Esophagus muscularis mucosa (tissue), 4 donors: Measurements from ENCODE around the gene THSD4. TPM values are rescaled to one million over a fixed set of nuclear protein-coding genes. Genes with fewer than 3 reads are reported as not detected.

Experiments used
- DNase-seq: peaks from one replicate; pipeline ENCODE4 v3.0.0-alpha.2; 2017; ENCODE audit errors: extremely low spot score
- H3K27ac ChIP-seq, 4 donors: fragments of 200-600 bp; sonication (generic); replicated peaks in 1 of 4; 1 replicate in 3 of 4; 2 replicates in 1 of 4; pipeline ENCODE4 v1.5.1; 2016 to 2019; ENCODE audit warnings: mild to moderate bottlenecking in 1 of 4
- H3K27me3 ChIP-seq, 4 donors: fragments of 200-600 bp; sonication (generic); one replicate each; pipeline versions ENCODE4 v1.5.1 to v1.6.0; 2016 to 2019
- H3K36me3 ChIP-seq, 4 donors: fragments of 200-600 bp; sonication (generic); one replicate each; pipeline ENCODE4 v1.5.1; 2016 to 2019
- H3K4me1 ChIP-seq, 4 donors: fragments of 200-600 bp; sonication (generic); one replicate each; pipeline ENCODE4 v1.5.1; 2016 to 2019
- H3K4me3 ChIP-seq, 4 donors: fragments of 200-600 bp; sonication (generic); 1 replicate in 2 of 4; 2 replicates in 2 of 4; pipeline ENCODE4 v1.5.1; 2016 to 2019; ENCODE audit warnings: mild to moderate bottlenecking in 4 of 4, moderate library complexity in 1 of 4
- H3K9me3 ChIP-seq, 4 donors: fragments of 200-600 bp; sonication (generic); 1 replicate in 3 of 4; 2 replicates in 1 of 4; pipeline ENCODE4 v1.5.1; 2016 to 2019
- CTCF ChIP-seq, 3 experiments: fragments of 200-600 bp in 2 of 3; fragments of 450-650 bp in 1 of 3; sonication (generic) in 2 of 3; IDR thresholded peaks; one replicate each; pipeline ENCODE4 v1.5.1; 2017 to 2019; ENCODE audit warnings: antibody characterized with exemption in 3 of 3, mild to moderate bottlenecking in 2 of 3, moderate library complexity in 1 of 3
- EP300 ChIP-seq: sonication (generic); formaldehyde crosslinking; IDR thresholded peaks from one replicate; pipeline ENCODE4 v1.6.1; 2017; ENCODE audit warnings: antibody characterized with exemption
- POLR2A ChIP-seq: fragments of 450-650 bp; IDR thresholded peaks from one replicate; pipeline ENCODE4 v1.6.1; 2017; ENCODE audit warnings: antibody characterized with exemption, moderate library complexity, mild to moderate bottlenecking, low read depth
- POLR2AphosphoS5 ChIP-seq, 2 donors: sonication (generic); formaldehyde crosslinking; IDR thresholded peaks; one replicate each; pipeline ENCODE4 v1.6.1; 2017; ENCODE audit warnings: antibody characterized with exemption in 2 of 2
- WGBS: methylation state at CpG from one replicate; pipeline ENCODE4 v1.1.5; 2018; 5-methylcytosine and 5-hydroxymethylcytosine counted together
- intact Hi-C: fragments of 100-400 bp; cut with DNase I; formaldehyde crosslinking; loops from one replicate; pipeline ENCODE4 v1.15.1; 2023
- total RNA-seq, 4 donors: library from RNA; depleted of rRNA; stranded (reverse); fragments of >200 nt; gene quantifications; one replicate each; pipeline versions ENCODE4 v1.1.0 to v1.2.1, GENCODE V29; 2016

The THSD4 gene
- total RNA-seq, 4 donors from 2014 or later: 3.2 to 6.6 (median 5.6) TPM

GRCh38 chr15:71138473-71138872, 23.2 kb downstream of the THSD4 start:
- H3K9me3 ChIP-seq: no peaks in the 10 kb centered on the region
- TF ChIP-seq POLR2A (no peak), EP300 (no peak), POLR2AphosphoS5 (IDR thresholded peaks at IDR 0.05) (no peak), CTCF (IDR thresholded peaks at IDR 0.05) (no peak)
- H3K4me3 ChIP-seq: no peak overlapping the region
- peaks cover 0 to 18% (median 0%) of the 10 kb centered on the region in 4 donors for H3K4me1 ChIP-seq
- H3K27me3 ChIP-seq: no peaks in the 10 kb centered on the region
- peak; percentile 64 for DNase-seq
- intact Hi-C loops: no loop called here
- no peaks in the 10 kb centered on the region for H3K36me3 ChIP-seq
- H3K27ac ChIP-seq: no peak overlapping the region
- WGBS: 88% methylated on average over 2 of the region's 2 CpGs

DNA sequence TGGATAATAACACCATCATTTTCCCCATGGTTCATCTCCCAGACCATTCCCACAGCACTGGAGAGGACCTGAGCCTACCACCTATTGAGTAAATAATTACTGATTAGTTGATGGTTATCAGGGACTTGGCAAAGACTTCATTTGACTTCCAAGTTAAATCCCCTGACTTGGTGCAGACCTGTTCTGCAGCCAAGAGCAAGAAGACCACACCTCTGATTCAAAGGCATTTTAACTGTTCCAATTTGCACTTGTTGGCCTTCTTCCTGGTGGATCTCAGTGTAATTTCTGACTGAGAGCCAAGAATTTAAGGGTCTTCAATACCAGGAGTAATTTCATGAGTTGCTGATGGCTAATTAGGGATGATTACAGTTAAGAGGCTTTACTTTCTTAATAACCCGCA, 24.0 kb downstream of the THSD4 start:
- 95% methylated on average over 1 of the region's 1 CpG for WGBS
- TF ChIP-seq POLR2A: no peak
- no peak for TF ChIP-seq CTCF (IDR thresholded peaks at IDR 0.05)
- TF ChIP-seq EP300: no peak
- no peak for TF ChIP-seq POLR2AphosphoS5 (IDR thresholded peaks at IDR 0.05)

DNA sequence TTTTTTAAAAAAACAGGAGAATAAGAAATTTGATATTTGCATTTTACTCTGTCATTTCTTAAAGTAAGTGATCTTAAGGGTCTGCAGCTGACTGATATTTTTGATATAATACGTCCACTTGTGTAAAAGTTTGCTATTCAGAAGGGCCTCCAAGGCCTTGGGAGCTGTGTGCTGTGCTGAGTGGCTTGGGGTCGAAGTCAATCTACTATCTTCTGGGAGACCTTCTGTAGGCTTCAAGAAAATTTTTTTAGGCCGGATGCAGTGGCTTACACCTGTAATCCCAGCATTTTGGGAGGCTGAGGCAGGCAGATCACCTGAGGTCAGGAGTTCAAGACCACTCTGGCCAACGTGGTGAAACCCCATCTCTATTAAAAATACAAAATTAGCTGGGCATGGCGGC, 26.3 kb downstream of the THSD4 start:
- DNase-seq: peak; percentile 70
- Histone ChIP-seq H3K9me3 (no peaks in the 10 kb centered on the region), H3K27ac (no peak overlapping the region), H3K4me3 (no peak overlapping the region), H3K36me3 (no peaks in the 10 kb centered on the region), H3K4me1 (peaks cover 2 to 21% (median 6%) of the 10 kb centered on the region in 4 donors), H3K27me3 (no peaks in the 10 kb centered on the region)
- no peak for TF ChIP-seq POLR2A
- no peak for TF ChIP-seq CTCF (IDR thresholded peaks at IDR 0.05)
- no peak for TF ChIP-seq EP300
- TF ChIP-seq POLR2AphosphoS5 (IDR thresholded peaks at IDR 0.05): no peak
- intact Hi-C loops: no loop called here
- WGBS: 93% methylated on average over 5 of the region's 5 CpGs

More for the DNA sequence above, 24.0 kb downstream of the THSD4 start:
- no peaks in the 10 kb centered on the region for H3K9me3 ChIP-seq
- peak; percentile 79 for DNase-seq
- peaks cover 0 to 24% (median 0%) of the 10 kb centered on the region in 4 donors for H3K4me1 ChIP-seq
- no peak overlapping the region for H3K4me3 ChIP-seq
- intact Hi-C loops: no loop called here
- no peaks in the 10 kb centered on the region for H3K36me3 ChIP-seq
- H3K27me3 ChIP-seq: no peaks in the 10 kb centered on the region
- no peak overlapping the region for H3K27ac ChIP-seq

GRCh38 chr15:71142780-71143179, 27.5 kb downstream of the THSD4 start:
- intact Hi-C loops: no loop called here
- TF ChIP-seq EP300 (no peak), CTCF (IDR thresholded peaks at IDR 0.05) (no peak), POLR2AphosphoS5 (IDR thresholded peaks at IDR 0.05) (no peak), POLR2A (no peak)
- 95% methylated on average over 3 of the region's 3 CpGs for WGBS

More at GRCh38 chr15:71142780-71143179, 27.5 kb downstream of the THSD4 start:
- Histone ChIP-seq H3K36me3 (no peaks in the 10 kb centered on the region), H3K4me3 (no peak overlapping the region), H3K4me1 (peaks cover 6 to 18% (median 12%) of the 10 kb centered on the region in 4 donors), H3K27ac (no peak overlapping the region), H3K27me3 (no peaks in the 10 kb centered on the region), H3K9me3 (no peaks in the 10 kb centered on the region)
- DNase-seq: peak; percentile 74
